RWPE1 (cell line): ENCODE results near the gene ICE2.
A peak's percentile ranks its signal among the peaks of the same experiment; 100 is the strongest.

Experiments
- CTCF ChIA-PET: fragments of 350-600 bp; sonication (Branson Sonifier 250); formaldehyde crosslinking; extraction: SDS; loops from one replicate; lab custom pipeline; 2021; lab: Yijun Ruan, JAX
- POLR2A ChIA-PET: fragments of 400-600 bp; formaldehyde crosslinking; extraction: SDS; loops from one replicate; lab custom pipeline; 2020; ENCODE audit warnings: antibody characterized with exemption; ENCODE audit not compliant: low non-redundant PET; lab: Yijun Ruan, JAX
- DNase-seq: peaks from one replicate; pipeline ENCODE4 v3.0.0; 2012; ENCODE audit warnings: low spot score
- H3K27ac ChIP-seq: fragments of 450-650 bp; 2 replicates; pipeline ENCODE4 v1.5.1; 2017
- TF ChIP-seq, protein P1 (sequence below): fragments of 450-650 bp; conservative IDR thresholded peaks from 2 replicates; pipeline ENCODE4 v1.5.1; 2017; ENCODE audit warnings: low read depth, mild to moderate bottlenecking

ICE2 gene

GRCh38 chr15:60425461-60425860 is 53.5 kb downstream of the ICE2 start:
- POLR2A ChIA-PET = no interaction called here
- TF ChIP-seq, protein P1, sequence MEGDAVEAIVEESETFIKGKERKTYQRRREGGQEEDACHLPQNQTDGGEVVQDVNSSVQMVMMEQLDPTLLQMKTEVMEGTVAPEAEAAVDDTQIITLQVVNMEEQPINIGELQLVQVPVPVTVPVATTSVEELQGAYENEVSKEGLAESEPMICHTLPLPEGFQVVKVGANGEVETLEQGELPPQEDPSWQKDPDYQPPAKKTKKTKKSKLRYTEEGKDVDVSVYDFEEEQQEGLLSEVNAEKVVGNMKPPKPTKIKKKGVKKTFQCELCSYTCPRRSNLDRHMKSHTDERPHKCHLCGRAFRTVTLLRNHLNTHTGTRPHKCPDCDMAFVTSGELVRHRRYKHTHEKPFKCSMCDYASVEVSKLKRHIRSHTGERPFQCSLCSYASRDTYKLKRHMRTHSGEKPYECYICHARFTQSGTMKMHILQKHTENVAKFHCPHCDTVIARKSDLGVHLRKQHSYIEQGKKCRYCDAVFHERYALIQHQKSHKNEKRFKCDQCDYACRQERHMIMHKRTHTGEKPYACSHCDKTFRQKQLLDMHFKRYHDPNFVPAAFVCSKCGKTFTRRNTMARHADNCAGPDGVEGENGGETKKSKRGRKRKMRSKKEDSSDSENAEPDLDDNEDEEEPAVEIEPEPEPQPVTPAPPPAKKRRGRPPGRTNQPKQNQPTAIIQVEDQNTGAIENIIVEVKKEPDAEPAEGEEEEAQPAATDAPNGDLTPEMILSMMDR = no peak
- no peak for DNase-seq
- CTCF ChIA-PET = interaction anchor here (3.1 kb wide), 1 partner anchor 19 kb away, joined by 8 read pairs; no protein-coding TSS in a partner anchor
- H3K27ac ChIP-seq = no peak overlapping the region

DNA sequence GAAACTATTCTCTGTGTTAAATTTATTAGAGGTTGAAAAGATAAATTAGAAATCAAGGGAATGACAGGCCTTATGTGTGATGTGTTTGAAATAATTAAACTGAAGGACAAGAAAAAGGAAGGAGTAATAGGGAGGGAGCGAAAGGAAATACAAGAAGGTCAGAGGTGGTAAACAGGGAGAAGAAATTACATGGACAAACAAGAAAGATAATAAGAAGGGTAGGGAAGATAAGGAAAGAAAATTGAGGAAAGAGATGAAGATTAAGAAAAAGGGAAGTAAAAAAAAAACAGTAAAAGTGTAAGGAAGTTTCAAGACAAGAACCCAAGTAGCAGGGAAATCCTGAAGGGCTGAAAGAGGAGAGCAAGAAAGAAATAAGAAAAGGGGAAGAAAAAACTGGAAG is 54.9 kb downstream of the ICE2 start:
- CTCF ChIA-PET = interaction anchor here (3.1 kb wide), 1 partner anchor 20 kb away, joined by 8 read pairs; no protein-coding TSS in a partner anchor
- no peak for DNase-seq
- TF ChIP-seq, protein P1 = no peak
- H3K27ac ChIP-seq = peak overlapping the region; percentile 60; the same call in 1 of the 2 replicates
- POLR2A ChIA-PET = no interaction called here

- no peak overlapping the region for H3K27ac ChIP-seq
- ChIA-PET CTCF (interaction anchor here (3.1 kb wide), 1 partner anchor 21 kb away, joined by 8 read pairs; no protein-coding TSS in a partner anchor), POLR2A (no interaction called here)
- DNase-seq = peak; percentile 69
- TF ChIP-seq, protein P1 = no peak
Measured at GRCh38 chr15:60423537-60423936, 55.4 kb downstream of the ICE2 start.

DNA sequence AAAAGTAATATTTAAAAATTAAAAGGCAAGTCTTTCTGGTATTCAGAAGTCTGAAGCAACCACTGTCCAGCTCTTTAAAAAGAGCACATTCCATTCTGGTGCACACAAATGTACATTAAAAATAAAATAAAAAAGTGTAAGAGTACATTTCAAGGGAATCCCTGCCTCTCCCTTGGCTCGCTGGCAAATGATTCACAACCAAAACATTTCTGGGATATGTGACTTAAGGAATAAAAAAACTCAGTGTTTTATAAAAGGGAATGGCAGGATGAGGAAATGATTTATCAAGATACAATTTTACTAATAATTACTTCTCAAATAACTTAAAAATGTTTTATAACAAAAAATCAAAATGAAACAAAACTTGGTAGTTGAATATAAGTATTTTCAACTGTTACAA is 57.4 kb downstream of the ICE2 start:
- peak overlapping the region; percentile 94; the same call in 1 of the 2 replicates for H3K27ac ChIP-seq
- ChIA-PET CTCF (no interaction called here), POLR2A (no interaction called here)
- peak; percentile 83 for DNase-seq
- TF ChIP-seq, protein P1 = no peak

DNA sequence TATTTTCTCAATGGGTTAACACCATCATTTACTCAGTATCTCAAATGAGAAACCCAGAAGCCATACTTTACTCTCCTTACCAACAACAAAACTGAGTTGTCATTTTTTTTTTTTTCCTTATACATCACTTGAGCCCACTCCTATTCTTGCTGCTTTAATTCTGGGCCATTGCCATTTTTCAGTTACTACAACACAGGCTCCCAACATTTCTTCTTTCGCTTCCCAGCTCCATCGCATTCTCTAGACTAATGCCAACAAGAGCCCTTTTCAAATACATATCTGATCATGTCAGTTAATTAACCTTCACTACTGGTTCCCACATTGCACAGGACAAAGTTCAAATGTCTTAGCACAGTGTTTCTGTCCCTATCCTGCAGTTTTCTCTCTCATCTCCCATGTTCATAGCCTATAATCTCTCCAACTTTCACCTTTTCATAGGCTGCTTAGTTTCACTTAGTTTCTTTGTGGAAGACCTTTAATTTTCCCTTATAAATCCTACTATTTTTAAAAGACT is 58.7 kb downstream of the ICE2 start:
- H3K27ac ChIP-seq = no peak overlapping the region
- ChIA-PET CTCF (interaction anchor here (0.6 kb wide), 1 partner anchor 13 kb away, joined by 3 read pairs; no protein-coding TSS in a partner anchor), POLR2A (no interaction called here)

DNA sequence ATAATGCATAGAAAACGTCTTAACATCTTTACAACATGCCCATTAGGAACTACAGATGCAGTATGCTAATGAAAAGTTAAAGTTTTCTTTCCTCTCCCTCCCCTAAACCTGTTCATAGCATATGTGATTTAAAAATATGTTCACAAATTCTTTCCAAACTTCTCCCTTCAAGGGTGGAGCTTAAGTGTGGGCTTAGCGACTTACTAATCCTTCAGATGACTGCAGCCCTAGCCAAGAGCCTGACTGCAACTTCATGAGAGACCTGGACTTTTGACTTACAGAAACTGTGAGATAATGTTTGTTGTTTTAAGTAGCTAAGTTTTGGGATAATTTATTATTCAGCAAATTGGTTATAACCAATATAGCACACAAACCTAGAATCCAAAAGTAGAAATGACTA is 59.2 kb downstream of the ICE2 start:
- DNase-seq = no peak
- ChIA-PET POLR2A (no interaction called here), CTCF (interaction anchor here (0.6 kb wide), 1 partner anchor 13 kb away, joined by 3 read pairs; no protein-coding TSS in a partner anchor)
- TF ChIP-seq, protein P1 = no peak
- no peak overlapping the region for H3K27ac ChIP-seq

More for the DNA sequence above, 58.7 kb downstream of the ICE2 start:
- TF ChIP-seq, protein P1 = no peak
- DNase-seq = no peak
